ENCODE measurements around the gene SNX2.

SNX2 gene

GRCh38 chr5:122736086-122736845, 38.6 kb upstream of the SNX2 start:
- TF ChIP-seq CTCF (conservative IDR thresholded peaks at IDR 0.05; ENCODE audit: low read depth, low read length): no peak
- no peak overlapping the region for H2AFZ ChIP-seq (ENCODE audit: low read depth)
- H3K4me2 ChIP-seq: no peak overlapping the region
- H3K27ac ChIP-seq: no peak overlapping the region
- no peaks in the 10 kb centered on the region for H3K79me2 ChIP-seq (ENCODE audit: insufficient read depth, low read depth)
- H3K9ac ChIP-seq: no peak overlapping the region
- H3K36me3 ChIP-seq (ENCODE audit: insufficient read depth): no peaks in the 10 kb centered on the region
- H4K20me1 ChIP-seq (ENCODE audit: insufficient read depth): no peaks in the 10 kb centered on the region
- no peaks in the 10 kb centered on the region for H3K27me3 ChIP-seq (ENCODE audit: insufficient read depth, low read depth)
- no peak overlapping the region for H3K4me3 ChIP-seq (IDR thresholded peaks at IDR 0.05; ENCODE audit: insufficient read depth, low read depth, low read length)
- H3K4me1 ChIP-seq (ENCODE audit: low read depth, poor library complexity, severe bottlenecking): no peaks in the 10 kb centered on the region

DNA sequence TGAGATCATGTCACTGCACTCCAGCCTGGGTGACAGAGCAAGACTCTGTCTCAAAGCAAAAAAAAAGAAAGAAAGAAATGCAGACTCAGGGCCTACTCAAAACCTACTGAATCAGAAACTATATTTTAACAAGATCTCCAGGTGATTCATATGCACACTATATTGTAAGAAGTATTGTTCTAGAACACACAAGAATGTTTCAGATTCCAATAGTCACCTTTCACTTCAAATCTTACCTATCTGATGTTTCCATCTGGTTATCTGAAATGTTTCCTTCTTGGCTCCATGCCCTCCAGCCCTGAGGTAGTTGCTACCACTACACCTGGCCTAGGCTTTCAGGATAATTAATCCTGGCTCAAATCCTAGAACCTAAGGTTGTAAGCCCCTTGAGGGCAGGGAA, 36.8 kb upstream of the SNX2 start:
- no peak for TF ChIP-seq CTCF (conservative IDR thresholded peaks at IDR 0.05; ENCODE audit: low read depth, low read length)
- H3K4me3 ChIP-seq (IDR thresholded peaks at IDR 0.05; ENCODE audit: insufficient read depth, low read depth, low read length): no peak overlapping the region

DNA sequence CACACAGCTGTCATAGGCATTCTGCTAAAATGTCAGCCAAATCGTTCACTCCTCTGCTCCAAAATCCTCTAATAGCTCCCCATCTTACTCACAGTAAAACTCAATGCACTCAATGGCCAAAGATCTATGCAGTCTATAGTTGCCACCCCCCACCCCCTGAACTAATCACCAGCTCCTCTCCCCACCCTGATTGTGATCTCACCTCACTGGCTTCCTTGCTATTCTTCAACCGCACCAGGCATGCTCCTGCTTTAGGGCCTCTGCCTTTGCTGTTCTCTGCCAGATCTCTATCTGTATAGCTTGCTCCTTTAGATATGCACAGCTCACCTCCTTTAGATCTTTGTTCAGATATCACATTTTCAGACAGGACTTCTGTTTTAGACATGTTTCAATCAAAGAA, 33.2 kb upstream of the SNX2 start:
- Histone ChIP-seq H3K4me2 (no peak overlapping the region), H3K36me3 (ENCODE audit: insufficient read depth) (no peaks in the 10 kb centered on the region), H4K20me1 (ENCODE audit: insufficient read depth) (no peaks in the 10 kb centered on the region), H3K4me1 (ENCODE audit: low read depth, poor library complexity, severe bottlenecking) (no peaks in the 10 kb centered on the region), H3K4me3 (IDR thresholded peaks at IDR 0.05; ENCODE audit: insufficient read depth, low read depth, low read length) (no peak overlapping the region), H3K27ac (no peak overlapping the region), H3K9ac (no peak overlapping the region), H3K27me3 (ENCODE audit: insufficient read depth, low read depth) (no peaks in the 10 kb centered on the region), H3K79me2 (ENCODE audit: insufficient read depth, low read depth) (no peaks in the 10 kb centered on the region), H2AFZ (ENCODE audit: low read depth) (no peak overlapping the region)
- TF ChIP-seq CTCF (conservative IDR thresholded peaks at IDR 0.05; ENCODE audit: low read depth, low read length): no peak

More for the DNA sequence above, 36.8 kb upstream of the SNX2 start:
- Histone ChIP-seq H3K4me2 (no peak overlapping the region), H3K9ac (no peak overlapping the region), H4K20me1 (ENCODE audit: insufficient read depth) (no peaks in the 10 kb centered on the region), H3K79me2 (ENCODE audit: insufficient read depth, low read depth) (no peaks in the 10 kb centered on the region), H2AFZ (ENCODE audit: low read depth) (no peak overlapping the region), H3K4me1 (ENCODE audit: low read depth, poor library complexity, severe bottlenecking) (no peaks in the 10 kb centered on the region), H3K27ac (no peak overlapping the region), H3K27me3 (ENCODE audit: insufficient read depth, low read depth) (no peaks in the 10 kb centered on the region), H3K36me3 (ENCODE audit: insufficient read depth) (no peaks in the 10 kb centered on the region)

- Histone ChIP-seq H3K79me2 (ENCODE audit: insufficient read depth, low read depth) (no peaks in the 10 kb centered on the region), H3K4me3 (IDR thresholded peaks at IDR 0.05; ENCODE audit: insufficient read depth, low read depth, low read length) (no peak overlapping the region), H3K4me2 (no peak overlapping the region), H2AFZ (ENCODE audit: low read depth) (no peak overlapping the region), H3K27ac (no peak overlapping the region), H3K27me3 (ENCODE audit: insufficient read depth, low read depth) (no peaks in the 10 kb centered on the region), H4K20me1 (ENCODE audit: insufficient read depth) (no peaks in the 10 kb centered on the region), H3K36me3 (ENCODE audit: insufficient read depth) (no peaks in the 10 kb centered on the region), H3K4me1 (ENCODE audit: low read depth, poor library complexity, severe bottlenecking) (no peaks in the 10 kb centered on the region), H3K9ac (no peak overlapping the region)
- TF ChIP-seq CTCF (conservative IDR thresholded peaks at IDR 0.05; ENCODE audit: low read depth, low read length): no peak
Observed at GRCh38 chr5:122743261-122743660, 31.6 kb upstream of the SNX2 start.
